SU-DHL-6 (cell line): ENCODE measurements around the gene ZCCHC24.
"Not testable (repeated sequence)": the region's sequence is repeated elsewhere in the genome, so short reads cannot be mapped to it uniquely, and the experiment has no call there.

Source experiments
- CTCF ChIP-seq: fragments of 200-600 bp; sonication (generic); IDR thresholded peaks from one replicate; pipeline ENCODE4 v1.5.1; 2017; ENCODE audit warnings: antibody characterized with exemption, mild to moderate bottlenecking, low read length, moderate library complexity; ENCODE audit not compliant: insufficient read depth, poor library complexity, severe bottlenecking
- EZH2phosphoT487 ChIP-seq: fragments of 200-600 bp; sonication (generic), shearing (Covaris generic); conservative IDR thresholded peaks from 2 replicates; pipeline ENCODE4 v1.6.1; 2018; ENCODE audit warnings: mild to moderate bottlenecking, antibody characterized with exemption, low read length, moderate library complexity, mixed read lengths

- TF ChIP-seq CTCF, EZH2phosphoT487: not testable (repeated sequence)
These were observed 107.5 kb downstream of the ZCCHC24 start for GRCh38 chr10:79337783-79338469.
